Loucy (cell line): ENCODE data around the gene ITSN1.

Experiments
- CTCF ChIP-seq: fragments of 200-600 bp; sonication (generic); conservative IDR thresholded peaks from 2 replicates; pipeline ENCODE4 v1.5.1; 2014; ENCODE audit warnings: mild to moderate bottlenecking, antibody characterized with exemption, low read length
- EZH2phosphoT487 ChIP-seq: fragments of 200-600 bp; IDR thresholded peaks from 2 replicates; pipeline ENCODE4 v1.6.1; 2018; ENCODE audit warnings: antibody characterized with exemption, mild to moderate bottlenecking, moderate library complexity, borderline replicate concordance

GRCh38 chr21:33769057-33769456, 126.8 kb downstream of the ITSN1 start:
- no peak for TF ChIP-seq EZH2phosphoT487
- no peak for TF ChIP-seq CTCF
